GM19452 (cell line): ENCODE results near the gene PRCC.

Source experiments
- ATAC-seq: cut with Tn5 transposase; IDR thresholded peaks from one replicate; pipeline ENCODE4 v1.9.1; 2021; ENCODE audit not compliant: unreplicated experiment

The PRCC gene

DNA sequence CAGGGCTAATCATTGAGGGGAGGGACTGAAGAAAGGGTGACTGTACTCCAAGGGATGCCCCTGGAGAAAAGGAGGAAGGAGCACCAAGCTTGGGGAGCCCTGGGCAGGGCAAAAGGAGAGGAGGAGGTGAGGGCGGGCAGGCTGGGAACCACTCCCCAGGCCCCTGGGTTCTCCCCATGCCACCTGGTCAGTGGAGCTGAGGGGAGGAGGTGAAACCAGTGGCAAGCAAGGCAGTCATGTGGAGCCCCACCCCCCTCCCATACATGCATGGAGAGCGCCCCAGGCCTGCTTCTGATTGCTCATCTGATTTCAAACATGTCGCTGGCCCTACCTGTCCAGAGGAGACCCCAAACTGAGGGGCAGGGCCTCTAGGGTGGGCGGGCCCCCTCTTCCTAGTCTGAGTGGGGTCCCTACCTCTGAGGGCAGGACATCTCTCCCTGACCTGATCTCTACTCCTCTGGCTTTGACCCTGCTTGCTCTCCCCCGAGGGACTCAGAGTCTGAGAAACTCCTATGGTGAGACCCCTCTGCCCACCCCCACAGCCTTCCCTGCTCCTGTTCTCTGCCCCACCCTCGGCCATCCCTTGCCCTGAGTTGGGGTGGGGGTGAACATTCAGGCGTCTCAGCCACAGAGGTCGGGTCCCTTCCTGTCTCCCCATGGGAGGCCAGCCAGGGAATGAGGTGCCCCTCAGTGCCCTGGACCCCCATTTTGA, 73.0 kb downstream of the PRCC start:
- no peak for ATAC-seq

- ATAC-seq, result no peak
Measured at GRCh38 chr1:156840898-156841279, 73.6 kb downstream of the PRCC start.

DNA sequence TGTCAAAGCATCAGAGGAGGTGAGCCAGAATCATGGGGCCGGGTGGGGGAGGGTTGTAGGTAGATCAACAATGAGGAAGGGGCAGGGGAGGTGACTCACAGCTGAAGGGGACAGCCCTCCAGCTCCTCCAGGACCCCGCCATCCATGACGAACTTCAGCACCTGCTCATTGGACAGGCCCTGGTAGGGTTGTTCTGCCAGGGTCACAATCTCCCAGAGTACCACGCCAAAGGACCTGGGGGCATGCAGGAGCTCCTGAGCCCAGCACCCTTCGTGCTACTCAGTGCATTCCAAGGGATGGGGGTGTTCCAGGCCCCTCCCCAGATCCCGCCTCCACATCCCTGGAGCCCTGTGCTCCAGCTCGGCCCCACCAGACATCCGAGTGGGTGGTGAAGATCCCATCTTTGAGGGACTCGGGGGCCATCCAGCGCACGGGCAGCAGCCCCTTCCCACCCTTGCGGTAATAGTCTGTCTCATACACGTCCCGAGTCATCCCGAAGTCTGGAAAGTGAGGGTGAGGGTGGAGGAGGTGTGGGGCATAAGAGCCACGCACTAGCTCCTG, 74.0 kb downstream of the PRCC start:
- no peak for ATAC-seq

DNA sequence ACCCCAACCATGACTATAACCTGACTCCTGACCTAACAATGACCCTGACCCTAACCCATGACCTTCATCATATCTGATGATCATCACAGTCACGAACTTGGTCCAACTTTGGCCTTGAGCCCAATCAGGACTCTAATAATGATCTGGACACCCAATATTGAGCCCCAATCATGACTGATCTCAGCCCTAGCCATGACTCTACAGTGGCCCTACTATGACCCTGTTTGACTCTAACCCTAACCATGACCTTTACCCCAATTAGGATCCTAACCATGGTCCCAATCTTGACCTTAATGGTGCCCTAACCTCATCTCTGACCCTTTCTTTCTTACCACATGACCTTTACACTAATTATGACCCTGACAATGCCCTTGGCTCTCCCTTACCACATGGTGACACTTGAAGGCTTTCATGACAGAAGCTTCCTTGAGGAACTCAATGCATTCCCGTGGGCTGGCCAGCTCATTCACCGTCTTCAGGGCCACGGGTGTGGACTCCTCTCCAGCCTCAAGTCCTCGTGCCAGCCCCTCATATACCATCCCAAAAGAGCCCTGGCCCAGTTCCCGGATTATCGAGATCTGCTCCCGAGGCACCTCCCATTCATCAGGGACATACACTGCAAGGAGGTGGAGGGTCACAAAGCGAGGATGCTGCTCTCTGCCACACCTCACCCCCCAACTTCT, 75.4 kb downstream of the PRCC start:
- no peak for ATAC-seq

- ATAC-seq, result no peak
Measured at GRCh38 chr1:156844102-156844501, 76.8 kb downstream of the PRCC start.

- ATAC-seq, result no peak
Measured at GRCh38 chr1:156844638-156845037, 77.3 kb downstream of the PRCC start.

DNA sequence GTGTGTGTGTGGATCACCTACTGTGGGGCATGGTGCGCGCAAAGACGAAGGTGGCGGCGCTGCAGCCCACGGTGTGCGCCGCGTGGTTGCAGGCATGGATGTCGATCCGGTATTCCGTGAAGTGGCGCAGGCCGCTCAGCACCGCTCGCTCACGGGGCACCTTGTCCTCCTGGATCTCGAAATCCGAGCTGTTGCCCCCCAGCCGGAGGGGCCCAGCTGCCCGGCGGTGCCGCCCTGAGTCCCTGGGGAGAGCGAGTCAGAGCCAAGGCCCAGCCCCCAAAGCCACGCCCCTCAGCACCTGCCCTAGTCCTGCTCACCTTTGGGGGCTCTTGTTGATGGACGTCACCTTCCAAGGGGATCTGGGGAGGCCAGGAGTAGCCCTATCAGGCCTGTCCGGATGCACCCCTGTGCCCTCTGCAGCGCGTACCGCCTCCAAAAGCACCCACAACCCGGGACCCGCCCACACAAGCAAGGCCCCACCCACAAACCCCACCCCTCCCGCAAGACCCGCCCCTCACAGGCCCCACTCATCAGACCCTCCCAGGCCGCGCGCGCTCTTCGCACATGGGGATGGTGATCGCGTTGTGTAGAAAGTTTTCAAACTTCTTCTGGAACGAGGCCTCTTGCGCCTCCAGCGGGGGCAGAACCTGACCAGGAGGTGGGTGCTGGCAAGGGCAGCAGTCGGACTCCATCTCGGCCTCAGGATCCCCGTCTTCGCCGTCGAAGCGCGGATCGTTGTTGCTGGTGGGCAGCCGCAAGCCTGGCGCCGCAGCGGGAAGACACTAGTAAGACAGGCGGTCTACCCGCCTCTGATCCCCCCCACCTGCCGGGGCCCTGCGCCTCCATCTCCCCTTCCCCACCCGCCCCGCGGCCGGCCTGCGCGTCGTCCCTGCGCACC, 78.0 kb downstream of the PRCC start:
- ATAC-seq, result no peak

DNA sequence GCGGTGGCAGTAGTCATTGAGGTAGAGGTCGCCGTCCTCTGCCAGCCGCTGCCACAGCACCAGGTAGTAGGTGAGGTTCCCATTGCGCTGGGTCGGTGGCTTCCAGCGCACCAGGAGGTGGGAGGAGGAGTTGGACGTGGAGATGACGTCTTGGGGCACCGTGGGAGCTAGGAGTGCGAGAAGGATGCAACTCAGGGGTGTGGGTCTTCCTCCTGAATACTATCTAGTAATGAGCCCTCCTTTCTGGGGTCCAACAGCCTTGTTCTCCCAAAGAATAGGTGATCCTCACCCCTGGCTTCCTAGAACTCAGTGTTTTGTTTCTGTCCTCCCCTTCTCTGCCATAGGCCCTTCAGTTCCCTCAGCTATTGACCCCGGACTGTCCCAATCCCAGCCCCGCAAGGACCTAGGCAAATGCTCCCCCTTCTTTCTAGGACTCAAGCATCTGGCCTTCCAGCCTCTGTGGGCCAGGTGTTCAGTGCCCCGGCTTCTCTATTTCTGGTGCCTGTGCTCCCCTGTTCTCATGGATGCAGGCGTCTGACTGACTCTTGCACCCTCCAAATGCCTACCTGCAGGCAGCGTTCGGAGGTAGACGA, 78.7 kb downstream of the PRCC start:
- ATAC-seq, result no peak

DNA sequence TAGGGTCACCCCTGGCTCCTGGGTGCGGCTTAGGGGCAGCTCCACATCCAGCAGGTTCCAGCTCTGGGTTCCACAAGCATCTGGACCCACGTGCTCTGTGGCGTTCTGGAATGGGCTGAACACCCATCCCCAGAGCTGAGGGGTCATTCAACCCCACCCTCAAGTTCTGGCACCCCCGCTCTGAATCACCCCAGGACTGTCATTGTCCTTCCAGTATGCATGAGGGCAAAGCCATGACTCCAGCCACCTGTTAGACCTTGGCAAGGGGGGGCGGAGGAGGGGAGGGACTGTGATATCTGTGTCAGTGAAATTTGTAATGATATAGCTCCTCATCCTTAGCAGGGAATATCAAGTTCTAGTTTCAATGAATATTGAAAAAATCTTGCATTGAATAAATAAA, 79.3 kb downstream of the PRCC start:
- no peak for ATAC-seq

DNA sequence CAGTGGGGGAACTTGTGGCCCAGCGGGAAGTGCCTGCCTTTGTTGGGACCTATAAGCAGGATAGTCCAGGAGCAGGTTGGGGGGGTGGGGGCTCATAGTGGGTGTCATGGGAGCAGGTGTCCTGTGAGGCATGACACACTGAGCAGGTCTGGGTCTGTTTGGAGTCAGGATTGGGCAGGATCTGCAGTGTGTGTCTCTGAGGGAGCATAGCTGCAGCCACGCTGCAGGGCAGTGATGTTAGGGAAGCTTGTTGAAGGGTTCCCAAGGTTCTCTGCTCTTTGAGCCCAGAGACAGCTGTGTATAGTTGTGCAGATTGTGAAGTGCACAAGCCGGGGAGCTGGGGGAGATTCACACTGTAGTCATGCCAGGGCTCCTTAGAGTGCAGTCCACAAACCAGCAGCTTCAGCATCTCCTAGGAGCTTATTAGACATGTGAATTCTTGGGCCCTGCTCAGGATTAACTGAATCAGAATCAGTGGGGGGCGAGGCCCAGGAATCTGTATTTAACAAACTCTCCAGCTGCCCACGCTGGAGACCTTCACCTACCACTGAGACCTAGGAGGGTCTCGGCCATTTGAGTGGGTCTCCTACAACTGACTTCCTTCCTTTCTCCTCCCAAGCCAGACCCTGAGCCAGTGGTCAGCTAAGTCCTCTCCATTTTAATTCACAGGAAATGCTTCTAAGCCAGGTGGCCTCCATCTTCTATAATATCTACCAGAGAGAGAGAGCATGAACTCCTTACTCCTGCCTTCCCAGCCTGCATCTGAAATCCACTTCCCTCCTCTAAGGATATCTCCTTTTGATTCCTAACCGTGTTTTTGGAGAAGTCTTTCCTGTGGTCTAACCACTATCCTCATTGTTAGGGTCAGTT, 80.5 kb downstream of the PRCC start:
- ATAC-seq, result no peak

- ATAC-seq, result no peak
Measured at GRCh38 chr1:156848461-156849150, 81.3 kb downstream of the PRCC start.

DNA sequence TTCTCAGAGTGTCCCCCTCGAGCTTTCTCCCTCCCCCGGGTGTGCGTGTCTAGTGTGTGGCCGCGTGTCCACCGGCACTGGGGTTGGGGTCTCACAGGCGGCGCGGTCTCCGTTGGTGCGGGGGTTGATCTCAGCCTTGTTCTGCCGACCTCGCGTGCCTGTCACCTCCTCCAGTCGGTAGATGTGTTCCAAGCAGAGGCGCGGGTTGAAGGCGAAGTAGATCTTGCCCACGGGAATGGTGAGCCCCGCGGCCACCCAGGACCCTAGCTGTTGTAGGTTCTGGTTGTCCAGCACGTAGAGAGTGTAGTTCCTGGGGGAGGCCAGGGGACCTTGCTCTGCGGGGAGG, 81.8 kb downstream of the PRCC start:
- no peak for ATAC-seq
